GM21390 (cell line): ENCODE results near the gene NCR2.

Experiments used
- ATAC-seq: cut with Tn5 transposase; IDR thresholded peaks from one replicate; pipeline ENCODE4 v1.9.1; 2021; ENCODE audit not compliant: unreplicated experiment

The NCR2 gene

GRCh38 chr6:41392246-41392645, 56.8 kb downstream of the NCR2 start:
- ATAC-seq, result no peak

- no peak for ATAC-seq
Measured at GRCh38 chr6:41396335-41396734, 60.9 kb downstream of the NCR2 start.

- no peak for ATAC-seq
Measured at GRCh38 chr6:41399424-41399823, 64.0 kb downstream of the NCR2 start.
